Activated CD8-positive, alpha-beta memory T cell treated with anti-CD3 and anti-CD28 coated beads for 36 hours (primary cell): ENCODE measurements around the gene QRFP. TPM values are rescaled to one million over a fixed set of nuclear protein-coding genes. Genes with fewer than 3 reads are reported as not detected.

Experiments used
- CTCF ChIA-PET: fragments of 350-600 bp; sonication (Branson Sonifier 250); formaldehyde crosslinking; loops from one replicate; lab custom pipeline; 2021; ENCODE audit warnings: antibody characterized with exemption; lab: Charles Lee
- POLR2A ChIA-PET: fragments of 350-600 bp; sonication (Branson Sonifier 250); formaldehyde crosslinking; loops from one replicate; lab custom pipeline; 2021; ENCODE audit warnings: antibody characterized with exemption; lab: Charles Lee
- total RNA-seq, 2 experiments: library from RNA; stranded (reverse); gene quantifications; one replicate each; pipeline ENCODE4 v1.2.3, GENCODE V29; 2021

QRFP gene
- total RNA-seq, 2 experiments from 2014 or later = not detected

- ChIA-PET POLR2A (no interaction called here), CTCF (interaction anchor here (1.1 kb wide), 1 partner anchor 112 kb away, joined by 3 read pairs; no protein-coding TSS in a partner anchor)
These were observed 38.4 kb upstream of the QRFP start for GRCh38 chr9:130934702-130935647.

- ChIA-PET POLR2A (no interaction called here), CTCF (interaction anchor here (1.1 kb wide), 1 partner anchor 112 kb away, joined by 3 read pairs; no protein-coding TSS in a partner anchor)
These were observed 37.6 kb upstream of the QRFP start for GRCh38 chr9:130934246-130934645.

DNA sequence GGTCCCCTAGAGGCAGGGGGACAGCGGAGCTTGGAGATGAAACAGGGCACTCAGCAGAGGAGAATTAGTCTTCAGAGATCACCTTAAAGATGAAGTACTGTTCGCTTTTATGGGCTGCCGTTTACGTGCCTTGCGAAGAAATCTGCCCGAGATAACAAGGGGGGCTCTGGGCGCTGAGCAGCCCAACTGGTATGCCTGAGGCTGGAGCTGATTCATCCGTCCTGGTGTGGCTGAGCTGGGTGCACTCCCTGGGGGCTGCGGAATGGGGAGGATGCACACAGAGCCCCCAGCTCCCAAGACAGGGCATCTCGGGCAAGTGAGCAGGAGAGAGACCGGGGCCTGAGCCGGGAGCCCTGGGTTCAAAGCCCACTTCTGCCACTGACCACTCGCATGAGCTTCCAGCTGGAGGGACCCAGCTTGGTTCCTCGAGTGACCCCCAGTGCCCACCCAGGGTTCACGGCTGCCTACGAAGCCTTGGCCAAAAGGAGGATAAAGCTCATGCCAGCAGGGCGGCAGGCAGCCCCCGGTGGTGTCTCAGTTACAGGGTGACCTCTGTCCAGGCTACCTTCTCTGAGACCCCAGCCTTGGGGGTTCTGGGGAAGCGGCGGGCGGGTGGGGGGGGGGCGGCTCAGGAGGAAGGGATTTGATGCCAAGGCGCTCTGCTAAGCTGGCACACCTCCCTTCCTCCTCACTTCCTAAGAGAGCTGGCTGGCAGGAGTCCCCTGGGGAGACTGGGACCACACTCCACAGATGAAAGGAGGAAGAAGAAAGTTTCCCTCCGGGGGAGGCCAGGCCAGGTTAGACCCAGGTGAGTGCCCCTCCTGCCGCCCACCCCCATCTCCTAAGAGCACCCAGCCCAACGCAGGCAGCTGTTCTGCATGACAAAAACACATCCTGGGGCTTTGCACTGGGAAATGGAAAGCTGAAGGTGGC lies 36.8 kb upstream of the QRFP start:
- ChIA-PET CTCF (no interaction called here), POLR2A (no interaction called here)

DNA sequence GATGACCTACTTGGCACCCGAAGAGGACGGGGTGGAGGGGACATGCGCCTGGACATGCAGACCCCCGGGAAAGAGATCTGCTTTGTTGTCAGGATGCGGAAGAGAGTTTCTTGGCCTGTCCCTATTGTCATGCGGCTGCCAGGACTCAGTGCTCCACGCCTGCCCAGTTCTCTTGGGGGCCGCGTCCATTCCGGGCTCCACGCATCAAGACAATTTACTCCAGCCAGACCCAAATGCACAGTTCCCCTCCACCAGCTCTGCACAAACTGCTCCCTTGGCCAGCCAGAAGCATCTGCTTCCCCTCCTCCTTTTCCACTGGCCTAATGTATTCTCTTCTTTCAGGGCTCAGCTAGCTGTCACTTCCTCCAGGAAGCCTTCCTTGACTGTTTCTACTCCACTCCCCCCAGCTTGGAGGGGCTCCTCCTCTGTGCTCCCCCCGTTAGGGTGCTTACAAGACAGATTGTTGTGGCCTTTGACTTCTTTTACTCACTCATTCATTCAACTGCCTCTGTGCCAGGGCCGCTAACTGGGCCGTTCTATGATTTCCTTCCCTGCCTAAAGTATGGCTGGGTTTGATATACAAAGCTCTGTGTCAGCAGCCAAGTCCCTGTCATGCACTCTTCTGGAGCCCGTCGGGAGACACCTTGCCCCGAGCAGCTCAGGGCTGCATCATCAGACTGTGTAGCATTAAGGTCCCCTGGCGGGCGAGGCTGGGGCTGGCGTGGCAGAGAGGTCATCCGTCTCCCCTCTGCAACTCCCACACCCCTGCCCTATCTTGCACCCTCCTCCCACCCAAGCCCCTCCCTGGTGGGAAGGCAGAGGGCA lies 35.9 kb upstream of the QRFP start:
- POLR2A ChIA-PET = no interaction called here
- CTCF ChIA-PET = no interaction called here

- ChIA-PET POLR2A (no interaction called here), CTCF (no interaction called here)
These were observed 35.1 kb upstream of the QRFP start for GRCh38 chr9:130931508-130932254.

GRCh38 chr9:130930804-130931349 lies 34.3 kb upstream of the QRFP start:
- POLR2A ChIA-PET = no interaction called here
- CTCF ChIA-PET = no interaction called here

- CTCF ChIA-PET = no interaction called here
- POLR2A ChIA-PET = no interaction called here
These were observed 33.7 kb upstream of the QRFP start for GRCh38 chr9:130930132-130930803.

DNA sequence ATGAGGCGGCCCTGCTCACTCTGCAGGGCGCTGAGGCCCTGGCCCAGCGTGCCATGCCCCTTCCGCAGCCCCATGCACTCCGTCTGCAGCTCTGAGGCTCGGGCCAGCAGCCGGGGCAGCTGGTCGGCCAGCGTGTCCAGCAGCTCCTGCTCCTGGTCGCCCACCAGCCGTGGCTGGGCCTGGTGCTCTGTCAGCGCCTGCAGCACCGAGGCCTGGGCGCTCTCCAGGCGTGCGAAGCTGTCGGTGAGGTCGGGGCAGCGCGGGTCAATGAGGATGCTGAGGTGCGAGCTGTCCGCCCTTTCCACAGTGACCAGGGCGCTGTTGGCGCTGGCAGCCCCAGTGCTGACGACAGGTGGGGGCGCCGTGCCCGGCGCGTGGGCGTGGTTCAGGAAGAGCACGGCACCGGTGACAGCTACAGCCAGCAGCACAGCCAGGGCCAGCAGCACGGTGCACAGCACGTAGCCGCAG lies 33.0 kb upstream of the QRFP start:
- POLR2A ChIA-PET = no interaction called here
- CTCF ChIA-PET = no interaction called here

- POLR2A ChIA-PET = no interaction called here
- CTCF ChIA-PET = no interaction called here
These were observed 31.6 kb upstream of the QRFP start for GRCh38 chr9:130927995-130928900.

DNA sequence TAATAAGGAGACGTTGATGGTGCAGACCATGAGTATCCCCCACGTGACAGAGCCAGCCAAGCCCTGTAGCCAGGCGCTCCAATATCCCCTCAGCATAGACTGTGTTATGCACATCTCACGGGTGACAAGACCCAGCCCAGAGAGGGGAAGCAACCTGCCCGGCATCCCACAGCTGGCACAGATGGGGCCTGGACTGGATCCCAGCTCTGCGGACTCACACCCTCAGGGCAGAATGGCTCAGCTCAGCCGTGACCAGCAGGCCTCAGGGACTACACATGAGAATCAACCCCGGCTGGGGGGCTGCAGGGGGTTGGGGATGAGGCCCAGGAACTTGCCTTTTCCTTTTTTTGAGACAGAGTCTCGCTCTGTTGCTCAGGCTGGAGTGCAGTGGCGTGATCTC lies 30.7 kb upstream of the QRFP start:
- ChIA-PET POLR2A (no interaction called here), CTCF (no interaction called here)

GRCh38 chr9:130925050-130925678 lies 28.6 kb upstream of the QRFP start:
- ChIA-PET POLR2A (no interaction called here), CTCF (no interaction called here)

GRCh38 chr9:130924448-130924788 lies 27.8 kb upstream of the QRFP start:
- POLR2A ChIA-PET = no interaction called here
- CTCF ChIA-PET = no interaction called here

DNA sequence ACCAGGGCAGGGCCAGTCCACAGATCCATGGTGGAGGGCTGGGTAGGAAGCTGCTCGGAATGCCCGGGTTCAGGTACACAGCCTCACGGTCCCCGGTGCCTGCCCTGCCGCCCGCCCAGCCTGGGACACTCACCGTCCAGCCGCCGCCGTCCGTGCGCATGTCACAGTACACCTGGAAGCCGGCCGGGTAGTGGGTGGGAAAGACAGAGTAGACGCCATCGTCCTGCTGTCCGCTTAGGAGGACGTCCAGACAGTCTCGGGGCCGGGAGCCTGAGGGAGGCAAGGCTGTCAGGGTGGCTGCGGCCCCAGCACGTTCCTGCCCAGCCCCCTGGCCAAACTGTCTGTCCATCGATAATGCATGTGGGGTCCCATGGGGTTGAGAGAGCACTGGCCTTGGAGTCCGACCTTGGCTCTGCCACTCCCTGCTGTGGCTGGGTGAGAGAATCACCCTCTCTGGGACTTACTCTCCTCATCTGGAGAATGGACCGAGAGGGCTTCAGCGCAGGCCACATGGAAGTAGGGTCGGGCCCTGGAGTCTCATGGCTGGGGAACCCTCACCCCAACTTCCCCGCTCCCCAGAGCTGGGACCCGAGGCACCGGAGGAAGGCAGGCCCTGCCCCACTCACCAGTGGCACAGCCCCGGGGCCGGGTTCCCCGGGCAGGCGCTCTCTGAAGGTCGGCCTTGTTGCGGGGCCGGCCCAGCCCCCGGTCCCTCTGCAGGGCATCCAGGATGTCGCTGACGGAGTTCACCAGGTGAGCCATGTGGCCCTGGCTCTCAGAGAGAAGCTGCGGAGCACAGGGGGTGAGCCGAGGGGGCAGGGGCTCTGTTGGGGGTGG lies 27.2 kb upstream of the QRFP start:
- POLR2A ChIA-PET = no interaction called here
- CTCF ChIA-PET = no interaction called here

GRCh38 chr9:130922893-130923610 lies 26.4 kb upstream of the QRFP start:
- CTCF ChIA-PET = no interaction called here

More at GRCh38 chr9:130922893-130923610, 26.4 kb upstream of the QRFP start:
- POLR2A ChIA-PET = no interaction called here
